ENCODE data around the gene TSPAN16. TPM values are rescaled to one million over a fixed set of nuclear protein-coding genes. Genes with fewer than 3 reads are reported as not detected.
"Not testable (repeated sequence)": the region's sequence is repeated elsewhere in the genome, so short reads cannot be mapped to it uniquely, and the experiment has no call there.

TSPAN16 gene
- total RNA-seq, 1 donor from 2014 or later: not detected

- H3K27me3 Mint-ChIP-seq (ENCODE audit: unreplicated experiment): no peaks in the 10 kb centered on the region
- H3K4me3 Mint-ChIP-seq (ENCODE audit: unreplicated experiment): no peak overlapping the region
- no peak for DNase-seq (ENCODE audit: extremely low spot score, unreplicated experiment)
- no peaks in the 10 kb centered on the region for H3K4me1 Mint-ChIP-seq (ENCODE audit: unreplicated experiment)
- no peaks in the 10 kb centered on the region for H3K9me3 Mint-ChIP-seq (ENCODE audit: unreplicated experiment)
- H3K36me3 Mint-ChIP-seq (ENCODE audit: unreplicated experiment): peaks cover 4% of the 10 kb centered on the region
- TF ChIP-seq, protein P1, sequence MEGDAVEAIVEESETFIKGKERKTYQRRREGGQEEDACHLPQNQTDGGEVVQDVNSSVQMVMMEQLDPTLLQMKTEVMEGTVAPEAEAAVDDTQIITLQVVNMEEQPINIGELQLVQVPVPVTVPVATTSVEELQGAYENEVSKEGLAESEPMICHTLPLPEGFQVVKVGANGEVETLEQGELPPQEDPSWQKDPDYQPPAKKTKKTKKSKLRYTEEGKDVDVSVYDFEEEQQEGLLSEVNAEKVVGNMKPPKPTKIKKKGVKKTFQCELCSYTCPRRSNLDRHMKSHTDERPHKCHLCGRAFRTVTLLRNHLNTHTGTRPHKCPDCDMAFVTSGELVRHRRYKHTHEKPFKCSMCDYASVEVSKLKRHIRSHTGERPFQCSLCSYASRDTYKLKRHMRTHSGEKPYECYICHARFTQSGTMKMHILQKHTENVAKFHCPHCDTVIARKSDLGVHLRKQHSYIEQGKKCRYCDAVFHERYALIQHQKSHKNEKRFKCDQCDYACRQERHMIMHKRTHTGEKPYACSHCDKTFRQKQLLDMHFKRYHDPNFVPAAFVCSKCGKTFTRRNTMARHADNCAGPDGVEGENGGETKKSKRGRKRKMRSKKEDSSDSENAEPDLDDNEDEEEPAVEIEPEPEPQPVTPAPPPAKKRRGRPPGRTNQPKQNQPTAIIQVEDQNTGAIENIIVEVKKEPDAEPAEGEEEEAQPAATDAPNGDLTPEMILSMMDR (IDR thresholded peaks at IDR 0.05): no peak
- H3K27ac Mint-ChIP-seq (ENCODE audit: unreplicated experiment): no peak overlapping the region
Observed at GRCh38 chr19:11332822-11333221, 36.9 kb downstream of the TSPAN16 start.

GRCh38 chr19:11333838-11334237 lies 37.9 kb downstream of the TSPAN16 start:
- H3K4me1 Mint-ChIP-seq (ENCODE audit: unreplicated experiment); DNase-seq (ENCODE audit: extremely low spot score, unreplicated experiment); H3K4me3 Mint-ChIP-seq (ENCODE audit: unreplicated experiment); H3K27me3 Mint-ChIP-seq (ENCODE audit: unreplicated experiment); H3K9me3 Mint-ChIP-seq (ENCODE audit: unreplicated experiment); H3K27ac Mint-ChIP-seq (ENCODE audit: unreplicated experiment); H3K36me3 Mint-ChIP-seq (ENCODE audit: unreplicated experiment): not testable (repeated sequence)

DNA sequence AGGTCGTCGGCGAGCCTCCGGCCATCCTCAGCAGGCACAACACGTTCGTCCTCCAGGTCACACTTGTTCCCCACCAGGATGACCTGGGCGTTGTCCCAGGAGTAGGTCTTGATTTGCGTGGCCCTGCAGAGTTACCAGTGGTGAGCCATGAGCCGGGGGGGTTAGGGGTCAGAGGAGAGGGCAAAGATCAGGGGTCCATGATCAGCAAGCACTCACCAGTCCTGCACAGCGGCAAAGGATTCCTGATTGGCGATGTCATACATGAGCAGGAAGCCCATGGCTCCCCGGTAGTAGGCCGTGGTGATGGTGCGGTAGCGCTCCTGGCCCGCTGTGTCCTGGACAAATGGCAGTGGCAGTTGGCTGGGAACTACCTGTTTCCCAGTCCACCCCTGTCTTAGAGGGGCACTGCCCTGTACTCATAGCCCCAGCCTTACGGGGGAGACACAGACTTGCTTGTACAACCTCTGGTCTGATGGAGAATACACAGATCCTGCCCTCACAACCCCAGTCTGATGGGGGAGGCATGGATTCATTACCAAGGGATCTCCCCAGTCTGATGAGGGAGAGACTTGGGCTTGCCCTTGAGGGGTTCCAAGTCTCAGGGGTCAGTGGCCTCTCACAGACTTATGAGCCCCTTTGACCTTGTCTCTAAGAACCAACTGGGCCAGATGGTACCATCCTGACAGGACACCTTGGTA lies 39.6 kb downstream of the TSPAN16 start:
- no peak overlapping the region for H3K4me3 Mint-ChIP-seq (ENCODE audit: unreplicated experiment)
- H3K9me3 Mint-ChIP-seq (ENCODE audit: unreplicated experiment): no peaks in the 10 kb centered on the region
- no peak overlapping the region for H3K27ac Mint-ChIP-seq (ENCODE audit: unreplicated experiment)
- H3K4me1 Mint-ChIP-seq (ENCODE audit: unreplicated experiment): peaks cover 11% of the 10 kb centered on the region
- no peak for DNase-seq (ENCODE audit: extremely low spot score, unreplicated experiment)
- no peaks in the 10 kb centered on the region for H3K27me3 Mint-ChIP-seq (ENCODE audit: unreplicated experiment)
- peaks cover 4% of the 10 kb centered on the region for H3K36me3 Mint-ChIP-seq (ENCODE audit: unreplicated experiment)
- TF ChIP-seq, protein P1 (IDR thresholded peaks at IDR 0.05): no peak

- TF ChIP-seq, protein P1 (IDR thresholded peaks at IDR 0.05): no peak
- H3K9me3 Mint-ChIP-seq (ENCODE audit: unreplicated experiment): no peaks in the 10 kb centered on the region
- no peak overlapping the region for H3K4me3 Mint-ChIP-seq (ENCODE audit: unreplicated experiment)
- H3K36me3 Mint-ChIP-seq (ENCODE audit: unreplicated experiment): peaks cover 4% of the 10 kb centered on the region
- no peaks in the 10 kb centered on the region for H3K27me3 Mint-ChIP-seq (ENCODE audit: unreplicated experiment)
- no peak overlapping the region for H3K27ac Mint-ChIP-seq (ENCODE audit: unreplicated experiment)
- no peak for DNase-seq (ENCODE audit: extremely low spot score, unreplicated experiment)
- peaks cover 11% of the 10 kb centered on the region for H3K4me1 Mint-ChIP-seq (ENCODE audit: unreplicated experiment)
Observed at GRCh38 chr19:11337080-11337479, 41.1 kb downstream of the TSPAN16 start.

- Mint-ChIP-seq H3K27me3 (ENCODE audit: unreplicated experiment) (no peaks in the 10 kb centered on the region), H3K4me1 (ENCODE audit: unreplicated experiment) (peaks cover 12% of the 10 kb centered on the region), H3K4me3 (ENCODE audit: unreplicated experiment) (no peak overlapping the region), H3K9me3 (ENCODE audit: unreplicated experiment) (no peaks in the 10 kb centered on the region), H3K27ac (ENCODE audit: unreplicated experiment) (no peak overlapping the region), H3K36me3 (ENCODE audit: unreplicated experiment) (peaks cover 4% of the 10 kb centered on the region)
- TF ChIP-seq, protein P1 (IDR thresholded peaks at IDR 0.05): no peak
- no peak for DNase-seq (ENCODE audit: extremely low spot score, unreplicated experiment)
Observed at GRCh38 chr19:11338121-11338520, 42.2 kb downstream of the TSPAN16 start.

Measured in osteocyte (in vitro differentiated cells).